Measurements from ENCODE around the gene LITAF. TPM values are rescaled to one million over a fixed set of nuclear protein-coding genes. Genes with fewer than 3 reads are reported as not detected.

LITAF gene
- polyA plus RNA-seq, 1 donor (not counting 4 experiments of a cell fraction or from before 2014, with no cell fraction given) = 85.4 TPM

- H3K9me3 ChIP-seq (ENCODE audit: control insufficient read depth, low read depth, low read length) = no peaks in the 10 kb centered on the region
- no peaks in the 10 kb centered on the region for H3K27me3 ChIP-seq (ENCODE audit: control insufficient read depth, extremely low read depth, insufficient read depth, low read length)
- H3K4me3 ChIP-seq (ENCODE audit: control insufficient read depth in 2 of 3, extremely low read depth in 1 of 3, insufficient read depth in 2 of 3, low read depth in 1 of 3, low read length in 3 of 3) = no peak overlapping the region
- H3K27ac ChIP-seq (ENCODE audit: control insufficient read depth, insufficient read depth, low read length) = no peak overlapping the region
- no peak overlapping the region for H3K4me2 ChIP-seq (ENCODE audit: control insufficient read depth, extremely low read depth, insufficient read depth, low read depth, low read length)
- dilution Hi-C loops (cut with MboI; ENCODE audit: extremely low pct_ligation_motif_present, low sequenced_read_pairs) = no loop called here
- peaks cover 25% of the 10 kb centered on the region for H3K4me1 ChIP-seq (ENCODE audit: control insufficient read depth, extremely low read depth, insufficient read depth, low read length)
- H3K9ac ChIP-seq (ENCODE audit: control insufficient read depth, extremely low read depth, insufficient read depth, low read length) = no peak overlapping the region
- no peak overlapping the region for H2AFZ ChIP-seq (ENCODE audit: control insufficient read depth, low read length)
- no peaks in the 10 kb centered on the region for H3K36me3 ChIP-seq (ENCODE audit: control insufficient read depth in 2 of 2, extremely low read depth in 1 of 2, insufficient read depth in 2 of 2, low read length in 2 of 2)
- DNase-seq (ENCODE audit: low read depth, low spot score) (no peak), FAIRE-seq (no peak)
- TF ChIP-seq EZH2 (IDR thresholded peaks at IDR 0.05; ENCODE audit: low read length) (no peak), CTCF (optimal IDR thresholded peaks at IDR 0.05 in 1 of 3, IDR thresholded peaks at IDR 0.05 in 1 of 3, conservative IDR thresholded peaks at IDR 0.05 in 1 of 3; ENCODE audit: extremely low read depth in 1 of 3, insufficient read depth in 2 of 3, low read length in 3 of 3) (no peak)
- no peaks in the 10 kb centered on the region for H3K9me1 ChIP-seq (ENCODE audit: control insufficient read depth, extremely low read depth, insufficient read depth, low read length)
- no peaks in the 10 kb centered on the region for H3K79me2 ChIP-seq (ENCODE audit: control insufficient read depth, insufficient read depth, low read length)
- no peaks in the 10 kb centered on the region for H4K20me1 ChIP-seq (ENCODE audit: control insufficient read depth, extremely low read depth, insufficient read depth, low read length)
These were observed 45.8 kb upstream of the LITAF start for GRCh38 chr16:11632455-11632939.

DNA sequence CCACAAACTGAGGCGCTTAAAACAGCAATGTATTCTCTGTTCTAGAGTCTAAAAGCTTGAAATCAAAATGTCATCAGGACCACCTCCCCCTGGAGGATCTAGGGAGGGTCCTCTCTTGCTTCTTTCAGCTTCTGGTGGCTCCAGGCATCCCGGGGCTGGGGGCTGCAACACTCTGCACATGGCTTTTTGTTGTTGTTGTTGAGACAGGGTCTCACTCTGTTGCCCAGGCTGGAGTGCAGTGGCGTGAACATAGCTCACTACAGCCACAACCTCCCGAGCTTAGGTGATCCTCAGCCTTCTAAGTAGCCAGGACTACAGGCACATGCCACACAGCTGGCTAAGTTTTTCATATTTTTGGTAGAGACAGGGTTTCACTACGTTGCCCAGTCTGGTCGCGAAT is 44.5 kb upstream of the LITAF start:
- H2AFZ ChIP-seq (ENCODE audit: control insufficient read depth, low read length) = no peak overlapping the region
- H3K9ac ChIP-seq (ENCODE audit: control insufficient read depth, extremely low read depth, insufficient read depth, low read length) = no peak overlapping the region
- H3K9me1 ChIP-seq (ENCODE audit: control insufficient read depth, extremely low read depth, insufficient read depth, low read length) = no peaks in the 10 kb centered on the region
- H3K79me2 ChIP-seq (ENCODE audit: control insufficient read depth, insufficient read depth, low read length) = no peaks in the 10 kb centered on the region
- H3K27me3 ChIP-seq (ENCODE audit: control insufficient read depth, extremely low read depth, insufficient read depth, low read length) = no peaks in the 10 kb centered on the region
- H3K27ac ChIP-seq (ENCODE audit: control insufficient read depth, insufficient read depth, low read length) = no peak overlapping the region
- H3K9me3 ChIP-seq (ENCODE audit: control insufficient read depth, low read depth, low read length) = no peaks in the 10 kb centered on the region
- H3K4me2 ChIP-seq (ENCODE audit: control insufficient read depth, extremely low read depth, insufficient read depth, low read depth, low read length) = no peak overlapping the region
- H3K4me1 ChIP-seq (ENCODE audit: control insufficient read depth, extremely low read depth, insufficient read depth, low read length) = peaks cover 33% of the 10 kb centered on the region
- dilution Hi-C loops (cut with MboI; ENCODE audit: extremely low pct_ligation_motif_present, low sequenced_read_pairs) = no loop called here
- no peak overlapping the region for H3K4me3 ChIP-seq (ENCODE audit: control insufficient read depth in 2 of 3, extremely low read depth in 1 of 3, insufficient read depth in 2 of 3, low read depth in 1 of 3, low read length in 3 of 3)
- TF ChIP-seq EZH2 (IDR thresholded peaks at IDR 0.05; ENCODE audit: low read length) (no peak), CTCF (optimal IDR thresholded peaks at IDR 0.05 in 1 of 3, IDR thresholded peaks at IDR 0.05 in 1 of 3, conservative IDR thresholded peaks at IDR 0.05 in 1 of 3; ENCODE audit: extremely low read depth in 1 of 3, insufficient read depth in 2 of 3, low read length in 3 of 3) (no peak)
- no peak for DNase-seq (ENCODE audit: low read depth, low spot score)
- no peaks in the 10 kb centered on the region for H3K36me3 ChIP-seq (ENCODE audit: control insufficient read depth in 2 of 2, extremely low read depth in 1 of 2, insufficient read depth in 2 of 2, low read length in 2 of 2)
- no peaks in the 10 kb centered on the region for H4K20me1 ChIP-seq (ENCODE audit: control insufficient read depth, extremely low read depth, insufficient read depth, low read length)
- no peak for FAIRE-seq

Data from keratinocyte (primary cell).